NCI-H748 treated with DMSO at 0.1 percent for 48 hours (cell line): ENCODE measurements around the gene KRTAP4-6.
"Not testable (repeated sequence)": the region's sequence is repeated elsewhere in the genome, so short reads cannot be mapped to it uniquely, and the experiment has no call there.

Experiments used
- DNase-seq: peaks from one replicate; lab custom pipeline; 2025; lab: John Stamatoyannopoulos, UW

Gene KRTAP4-6

GRCh38 chr17:41140360-41141131 lies at the start of gene KRTAP4-6:
KRTAP4-6 (minus strand) TSS chr17:41140544; CDS start chr17:41140487, 57 bp downstream.
- no peak for DNase-seq

GRCh38 chr17:41189837-41190318 lies 49.5 kb upstream of the KRTAP4-6 start, which contains the start of gene KRTAP9-1:
KRTAP9-1 (plus strand) TSS chr17:41189887; CDS start chr17:41189887, 0 bp downstream.
- not testable (repeated sequence) for DNase-seq

GRCh38 chr17:41186872-41187271 lies 46.5 kb upstream of the KRTAP4-6 start:
- no peak for DNase-seq

GRCh38 chr17:41185001-41185400 lies 44.7 kb upstream of the KRTAP4-6 start:
- DNase-seq = no peak

- no peak for DNase-seq
Measured at GRCh38 chr17:41184480-41184961, 44.2 kb upstream of the KRTAP4-6 start, which contains the start of gene KRTAP4-1. KRTAP4-1 (minus strand) TSS chr17:41184911; CDS start chr17:41184854, 57 bp downstream.

- no peak for DNase-seq
Measured at GRCh38 chr17:41178843-41179616, 38.7 kb upstream of the KRTAP4-6 start.

- no peak for DNase-seq
Measured at GRCh38 chr17:41178341-41178740, 38.0 kb upstream of the KRTAP4-6 start.

GRCh38 chr17:41177727-41178271 lies 37.5 kb upstream of the KRTAP4-6 start, which contains the start of gene KRTAP4-2:
KRTAP4-2 (minus strand) TSS chr17:41178221; CDS start chr17:41178164, 57 bp downstream.
- DNase-seq = no peak

- DNase-seq = no peak
Measured at GRCh38 chr17:41176744-41177387, 36.5 kb upstream of the KRTAP4-6 start.

- DNase-seq = no peak
Measured at GRCh38 chr17:41171886-41172285, 31.5 kb upstream of the KRTAP4-6 start.

GRCh38 chr17:41168121-41168520 lies 27.8 kb upstream of the KRTAP4-6 start, which contains the start of gene KRTAP4-3:
KRTAP4-3 (minus strand) TSS chr17:41168221; CDS start chr17:41168172, 49 bp downstream.
- DNase-seq = no peak

- DNase-seq = no peak
Measured at GRCh38 chr17:41167561-41167960, 27.2 kb upstream of the KRTAP4-6 start.

GRCh38 chr17:41163828-41164227 lies 23.5 kb upstream of the KRTAP4-6 start:
- DNase-seq = no peak

GRCh38 chr17:41160648-41161047 lies 20.3 kb upstream of the KRTAP4-6 start, which contains the start of gene KRTAP4-4:
KRTAP4-4 (minus strand) TSS chr17:41160748; CDS start chr17:41160691, 57 bp downstream.
- DNase-seq = no peak

- not testable (repeated sequence) for DNase-seq
Measured at GRCh38 chr17:41160190-41160589, 19.8 kb upstream of the KRTAP4-6 start.

GRCh38 chr17:41153856-41154255 lies 13.5 kb upstream of the KRTAP4-6 start:
- DNase-seq = no peak

- no peak for DNase-seq
Measured at GRCh38 chr17:41151525-41151924, 11.2 kb upstream of the KRTAP4-6 start.

- DNase-seq = no peak
Measured at GRCh38 chr17:41150026-41150425, 9.7 kb upstream of the KRTAP4-6 start.

- DNase-seq = no peak
Measured at GRCh38 chr17:41149652-41149985, 9.3 kb upstream of the KRTAP4-6 start, which contains the start of gene KRTAP4-5. KRTAP4-5 (minus strand) TSS chr17:41149825; CDS start chr17:41149767, 58 bp downstream.

- DNase-seq = not testable (repeated sequence)
Measured at GRCh38 chr17:41148971-41149651, 8.8 kb upstream of the KRTAP4-6 start.
